ENCODE measurements around the gene CCDC92.

DNA sequence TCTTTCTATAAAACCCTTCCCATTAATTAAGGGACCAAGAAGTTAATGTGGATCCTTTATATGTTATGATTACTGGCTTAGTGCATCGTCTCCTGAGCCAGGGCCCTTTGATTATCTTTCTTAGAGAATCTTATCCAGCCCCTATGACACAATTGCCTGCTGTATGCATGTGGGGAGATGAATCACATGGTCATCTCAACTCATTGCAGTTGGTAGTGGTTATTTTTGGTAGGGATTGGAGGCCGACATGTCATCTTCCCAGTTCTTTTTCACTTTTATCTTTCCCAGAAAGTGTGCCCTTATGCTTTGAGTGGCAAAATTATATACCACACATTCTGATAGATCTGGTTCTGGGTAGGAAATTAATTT is 26.3 kb upstream of the CCDC92 start:
- TF ChIP-seq, protein P1, sequence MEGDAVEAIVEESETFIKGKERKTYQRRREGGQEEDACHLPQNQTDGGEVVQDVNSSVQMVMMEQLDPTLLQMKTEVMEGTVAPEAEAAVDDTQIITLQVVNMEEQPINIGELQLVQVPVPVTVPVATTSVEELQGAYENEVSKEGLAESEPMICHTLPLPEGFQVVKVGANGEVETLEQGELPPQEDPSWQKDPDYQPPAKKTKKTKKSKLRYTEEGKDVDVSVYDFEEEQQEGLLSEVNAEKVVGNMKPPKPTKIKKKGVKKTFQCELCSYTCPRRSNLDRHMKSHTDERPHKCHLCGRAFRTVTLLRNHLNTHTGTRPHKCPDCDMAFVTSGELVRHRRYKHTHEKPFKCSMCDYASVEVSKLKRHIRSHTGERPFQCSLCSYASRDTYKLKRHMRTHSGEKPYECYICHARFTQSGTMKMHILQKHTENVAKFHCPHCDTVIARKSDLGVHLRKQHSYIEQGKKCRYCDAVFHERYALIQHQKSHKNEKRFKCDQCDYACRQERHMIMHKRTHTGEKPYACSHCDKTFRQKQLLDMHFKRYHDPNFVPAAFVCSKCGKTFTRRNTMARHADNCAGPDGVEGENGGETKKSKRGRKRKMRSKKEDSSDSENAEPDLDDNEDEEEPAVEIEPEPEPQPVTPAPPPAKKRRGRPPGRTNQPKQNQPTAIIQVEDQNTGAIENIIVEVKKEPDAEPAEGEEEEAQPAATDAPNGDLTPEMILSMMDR (IDR thresholded peaks at IDR 0.05): no peak
- TF ChIP-seq POLR2A (IDR thresholded peaks at IDR 0.05): no peak

Data from uterus (tissue), 2 donors.